AG04449 (cell line): ENCODE results near the gene CUL1.
"Not testable (repeated sequence)": the region's sequence is repeated elsewhere in the genome, so short reads cannot be mapped to it uniquely, and the experiment has no call there.

ENCODE experiments used
- CTCF ChIA-PET: fragments of 350-600 bp; formaldehyde crosslinking; extraction: SDS; loops from one replicate; lab custom pipeline; 2021; ENCODE audit warnings: antibody characterized with exemption; lab: Yijun Ruan, JAX
- POLR2A ChIA-PET: fragments of 400-600, 350-600 bp; formaldehyde crosslinking; extraction: SDS; loops from one replicate; lab custom pipeline; 2020; ENCODE audit warnings: antibody characterized with exemption, inconsistent platforms; lab: Yijun Ruan, JAX
- DNase-seq: peaks from one replicate; pipeline ENCODE4 v3.0.0-alpha.2; 2010; ENCODE audit warnings: low read depth, low spot score
- H3K4me3 ChIP-seq: 2 replicates; pipeline ENCODE4 v1.5.1; 2011; ENCODE audit warnings: low read depth, mild to moderate bottlenecking, control low read depth, low read length
- TF ChIP-seq, protein P1 (sequence below): IDR thresholded peaks from one replicate; pipeline ENCODE4 v1.5.1; 2011; ENCODE audit warnings: mild to moderate bottlenecking, moderate library complexity, low read length, control low read depth, inconsistent platforms; ENCODE audit not compliant: insufficient read depth; ENCODE audit errors: missing control alignments

Gene CUL1

DNA sequence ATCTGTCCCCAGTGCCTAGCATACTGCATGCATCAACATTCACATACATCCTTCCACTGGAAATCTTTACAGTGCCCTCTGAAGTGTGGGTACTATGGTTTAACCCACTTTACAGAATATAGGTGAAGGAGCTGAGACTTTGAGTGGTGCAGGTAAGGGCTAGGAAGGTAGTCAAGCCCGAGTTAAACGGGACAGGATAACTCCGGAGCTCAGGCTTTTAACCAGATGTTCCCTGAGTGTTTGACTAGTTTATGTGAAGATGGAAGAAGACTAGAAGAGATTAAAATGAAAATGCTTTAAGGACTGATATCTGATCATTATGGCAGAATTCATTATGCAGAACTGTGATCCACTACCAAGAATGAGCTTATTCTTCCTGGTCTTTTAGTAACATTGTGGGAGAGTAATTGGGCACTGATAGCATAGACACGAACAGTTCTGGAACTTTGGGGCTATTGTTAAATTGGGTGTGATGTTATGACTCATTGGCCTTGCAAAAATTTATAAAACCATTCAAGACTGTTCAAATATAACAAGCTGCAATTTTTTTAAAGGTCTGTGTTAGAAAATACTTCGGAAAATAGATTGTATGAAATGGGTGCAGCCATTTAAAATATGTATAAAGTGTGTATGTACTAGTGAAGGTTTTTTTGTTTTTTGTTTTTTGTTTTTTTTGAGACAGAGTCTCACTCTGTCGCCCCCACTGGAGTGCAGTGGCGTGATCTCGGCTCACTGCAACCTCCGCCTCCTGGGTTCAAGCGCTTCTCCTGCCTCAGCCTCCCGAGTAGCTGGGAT, 4.4 kb downstream of the CUL1 start:
- DNase-seq, result no peak
- H3K4me3 ChIP-seq, result no peak overlapping the region
- ChIA-PET POLR2A (no interaction called here), CTCF (no interaction called here)
- TF ChIP-seq, protein P1, sequence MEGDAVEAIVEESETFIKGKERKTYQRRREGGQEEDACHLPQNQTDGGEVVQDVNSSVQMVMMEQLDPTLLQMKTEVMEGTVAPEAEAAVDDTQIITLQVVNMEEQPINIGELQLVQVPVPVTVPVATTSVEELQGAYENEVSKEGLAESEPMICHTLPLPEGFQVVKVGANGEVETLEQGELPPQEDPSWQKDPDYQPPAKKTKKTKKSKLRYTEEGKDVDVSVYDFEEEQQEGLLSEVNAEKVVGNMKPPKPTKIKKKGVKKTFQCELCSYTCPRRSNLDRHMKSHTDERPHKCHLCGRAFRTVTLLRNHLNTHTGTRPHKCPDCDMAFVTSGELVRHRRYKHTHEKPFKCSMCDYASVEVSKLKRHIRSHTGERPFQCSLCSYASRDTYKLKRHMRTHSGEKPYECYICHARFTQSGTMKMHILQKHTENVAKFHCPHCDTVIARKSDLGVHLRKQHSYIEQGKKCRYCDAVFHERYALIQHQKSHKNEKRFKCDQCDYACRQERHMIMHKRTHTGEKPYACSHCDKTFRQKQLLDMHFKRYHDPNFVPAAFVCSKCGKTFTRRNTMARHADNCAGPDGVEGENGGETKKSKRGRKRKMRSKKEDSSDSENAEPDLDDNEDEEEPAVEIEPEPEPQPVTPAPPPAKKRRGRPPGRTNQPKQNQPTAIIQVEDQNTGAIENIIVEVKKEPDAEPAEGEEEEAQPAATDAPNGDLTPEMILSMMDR, result no peak

DNA sequence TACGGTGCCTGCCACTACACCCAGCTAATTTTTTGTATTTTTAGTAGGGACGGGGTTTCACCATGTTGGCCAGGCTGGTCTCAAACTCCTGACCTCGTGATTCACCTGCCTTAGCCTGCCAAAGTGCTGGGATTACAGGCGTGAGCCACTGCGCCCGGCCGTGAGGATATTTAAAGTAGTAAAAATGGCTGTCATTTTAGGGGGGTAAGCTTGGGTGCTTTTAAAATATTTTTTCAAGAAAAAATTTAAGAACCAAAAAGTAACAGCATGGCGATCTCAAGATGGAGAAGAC, 4.9 kb downstream of the CUL1 start:
- H3K4me3 ChIP-seq, POLR2A ChIA-PET, DNase-seq: not testable (repeated sequence)
- CTCF ChIA-PET, result interaction anchor here (0.8 to 1.4 kb wide), 3 partner anchors 9 to 43 kb away, joined by 3 to 4 read pairs (median 3); no protein-coding TSS in a partner anchor

DNA sequence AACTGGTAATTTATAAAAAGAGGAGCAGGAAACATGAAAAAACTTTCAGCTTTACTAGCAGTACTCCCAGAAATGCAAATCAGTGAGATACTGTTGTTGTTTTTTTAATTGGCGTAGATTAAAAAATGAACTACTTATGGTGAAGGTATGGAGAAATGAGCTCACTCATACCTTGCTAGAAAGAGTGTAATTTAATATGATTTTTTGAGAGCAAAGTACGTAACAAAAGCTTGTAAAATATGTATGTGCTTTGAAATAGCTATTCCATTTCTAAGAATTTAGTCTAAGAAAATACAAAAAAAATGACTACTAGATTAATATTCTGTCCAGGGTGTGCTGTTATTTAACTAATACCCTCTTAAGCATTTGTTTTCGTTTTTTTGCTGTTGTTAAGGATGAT, 5.5 kb downstream of the CUL1 start:
- POLR2A ChIA-PET, result no interaction called here
- H3K4me3 ChIP-seq, result no peak overlapping the region
- CTCF ChIA-PET, result interaction anchor here (0.8 to 1.4 kb wide), 3 partner anchors 8 to 42 kb away, joined by 3 to 4 read pairs (median 3); no protein-coding TSS in a partner anchor
- DNase-seq, result no peak
- TF ChIP-seq, protein P1, result no peak

DNA sequence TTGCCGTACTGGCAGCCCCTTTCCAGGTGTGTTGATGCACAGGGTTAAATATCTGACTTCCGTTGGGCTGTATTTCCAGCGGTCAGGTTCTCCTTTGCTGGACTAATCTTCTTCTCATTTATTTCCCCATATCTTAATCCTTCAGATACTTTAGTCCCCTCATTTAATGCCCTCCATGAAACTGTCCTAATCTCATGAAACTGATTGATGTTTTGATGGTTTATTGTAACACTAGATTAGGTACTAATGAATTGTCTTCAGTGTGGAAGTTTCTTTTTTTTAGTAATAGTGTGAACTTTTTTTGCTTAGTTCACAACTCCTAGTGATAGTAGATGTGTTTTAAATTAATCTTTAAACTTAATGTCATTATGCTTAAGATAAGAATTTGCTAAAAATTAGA, 6.3 kb downstream of the CUL1 start:
- CTCF ChIA-PET, result interaction anchor here (1.4 kb wide), 1 partner anchor 41 kb away, joined by 4 read pairs; no protein-coding TSS in a partner anchor
- TF ChIP-seq, protein P1, result no peak
- DNase-seq, result no peak
- POLR2A ChIA-PET, result no interaction called here
- no peak overlapping the region for H3K4me3 ChIP-seq

DNA sequence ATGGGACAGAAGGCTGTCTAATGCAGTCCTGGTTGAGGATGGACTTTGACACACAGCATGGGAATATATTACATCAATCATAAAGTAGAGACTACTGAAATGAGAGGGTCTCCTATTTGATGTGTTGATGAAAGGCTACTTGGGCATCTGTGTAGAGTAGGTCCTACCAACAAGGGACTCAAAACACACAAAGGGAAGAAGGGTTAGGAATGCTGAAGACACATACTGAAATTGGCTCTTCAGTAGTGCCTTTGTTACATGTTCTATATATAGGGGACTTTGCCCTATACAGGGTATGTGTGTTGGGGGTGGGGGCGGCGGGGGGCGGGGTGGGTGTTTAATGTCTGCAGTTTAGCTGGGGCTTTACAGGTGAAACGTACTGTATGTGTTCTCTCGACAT, 7.7 kb downstream of the CUL1 start:
- H3K4me3 ChIP-seq, result no peak overlapping the region
- ChIA-PET CTCF (no interaction called here), POLR2A (no interaction called here)
- TF ChIP-seq, protein P1, result no peak
- DNase-seq, result no peak

DNA sequence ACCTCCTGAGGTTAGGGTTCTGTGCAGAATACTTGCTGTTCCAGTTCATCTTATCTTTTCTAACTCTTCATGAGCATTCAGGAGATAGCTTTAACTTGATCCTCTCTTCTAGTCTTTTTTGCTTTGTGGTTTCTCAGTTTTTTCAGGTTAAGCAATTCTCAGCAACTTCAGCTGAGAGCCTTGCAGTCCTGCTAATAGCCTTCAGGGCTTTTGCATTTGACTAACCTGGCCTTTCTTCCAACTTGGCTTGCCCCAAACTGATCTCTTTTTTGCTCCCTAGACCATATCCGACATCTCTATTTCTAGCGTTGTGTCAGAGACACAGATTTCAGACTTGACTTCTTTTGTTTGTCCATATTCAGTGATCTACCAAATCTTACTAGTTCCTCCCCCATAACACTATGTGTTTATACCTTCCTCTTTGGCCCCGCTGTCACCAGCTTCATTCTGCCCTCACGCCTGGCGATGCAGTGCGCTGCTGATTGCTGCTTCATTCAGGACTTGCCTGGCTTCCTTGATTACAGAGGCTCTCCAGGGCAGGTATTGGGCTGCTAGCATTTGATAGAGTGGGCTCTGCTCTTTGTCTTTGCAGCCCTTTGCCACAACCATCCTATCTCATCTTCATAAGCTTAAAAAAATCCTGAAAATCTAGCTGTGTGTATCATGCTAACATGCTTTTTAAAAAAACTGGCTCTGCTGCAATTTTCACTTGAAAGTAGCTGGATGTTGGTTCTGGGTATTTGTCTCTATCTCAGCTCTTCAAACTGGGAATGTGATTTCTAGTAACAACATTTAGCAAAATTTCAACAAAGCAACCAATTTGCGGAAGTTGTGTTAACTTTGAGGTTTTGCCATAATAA, 9.6 kb downstream of the CUL1 start:
- ChIA-PET POLR2A (no interaction called here), CTCF (interaction anchor here (1.0 kb wide), 1 partner anchor 134 kb away, joined by 4 read pairs; no protein-coding TSS in a partner anchor)
- TF ChIP-seq, protein P1, result no peak
- DNase-seq, result no peak
- H3K4me3 ChIP-seq, result no peak overlapping the region
